HepG2 (cell line): Measurements from ENCODE around the gene CXCR5. TPM values are rescaled to one million over a fixed set of nuclear protein-coding genes. Genes with fewer than 3 reads are reported as not detected.

Experiments
- BRCA1 ChIP-seq: sonication (generic); formaldehyde crosslinking; IDR thresholded peaks from 2 replicates; pipeline ENCODE4 v1.4.0; 2020; ENCODE audit warnings: missing genetic modification reagents
- MAZ ChIP-seq, 2 experiments: sonication (generic) in 1 of 2; formaldehyde crosslinking in 1 of 2; IDR thresholded peaks; 2 replicates each; pipeline versions ENCODE4 v1.5.0 to v1.6.1; 2012 to 2020; ENCODE audit warnings: low read depth in 2 of 2, mild to moderate bottlenecking in 2 of 2, borderline replicate concordance in 1 of 2, improper control_type of control experiment in 1 of 2, low read length in 1 of 2, missing genetic modification reagents in 1 of 2, moderate library complexity in 1 of 2
- RBFOX2 ChIP-seq: fragments of 200-400 bp; formaldehyde crosslinking; IDR thresholded peaks from 2 replicates; pipeline ENCODE4 v1.6.1; 2017; ENCODE audit warnings: low read depth, mild to moderate bottlenecking, low read length
- SNAPC2 ChIP-seq: sonication (generic); formaldehyde crosslinking; IDR thresholded peaks from 2 replicates; pipeline ENCODE4 v1.8.1; 2022; ENCODE audit warnings: mild to moderate bottlenecking, missing genetic modification reagents
- YEATS2 ChIP-seq: sonication (generic); formaldehyde crosslinking; IDR thresholded peaks from 2 replicates; pipeline ENCODE4 v1.4.0; 2020; ENCODE audit warnings: missing genetic modification reagents, borderline replicate concordance
- ZC3H13 ChIP-seq: sonication (generic); formaldehyde crosslinking; IDR thresholded peaks from 2 replicates; pipeline ENCODE4 v1.8.1; 2023; ENCODE audit warnings: mild to moderate bottlenecking, missing genetic modification reagents, moderate library complexity
- polyA plus RNA-seq, 8 experiments: library from polyadenylated mRNA; depleted of rRNA in 3 of 8; stranded (reverse) in 7 of 8; unstranded in 1 of 8; fragments of >200 nt; fragmentation: Illumina TruSeq in 4 of 8; extraction: Trizol in 4 of 8; gene quantifications; 2 replicates each; pipeline versions ENCODE4 v1.2.1 to v1.2.3, GENCODE V29; 2011 to 2016; ENCODE audit warnings: low read depth in 4 of 8, missing spikeins in 1 of 8, mixed read lengths in 1 of 8; ENCODE audit not compliant: insufficient read depth in 1 of 8
- total RNA-seq, 5 experiments: library from RNA; depleted of rRNA; stranded (reverse); fragments of >200 nt; fragmentation: Illumina TruSeq; extraction: Trizol; gene quantifications; 2 replicates each; pipeline ENCODE4 v1.2.3, GENCODE V29; 2016; ENCODE audit warnings: low read depth in 1 of 5
- TF ChIP-seq, protein P1 (sequence below): sonication (generic); formaldehyde crosslinking; IDR thresholded peaks from 2 replicates; pipeline ENCODE4 v1.5.1; 2020; ENCODE audit warnings: mild to moderate bottlenecking, missing genetic modification reagents, moderate library complexity
- TF ChIP-seq, protein P2 (sequence below): IDR thresholded peaks from 2 replicates; pipeline ENCODE4 v1.6.1; 2012; ENCODE audit warnings: inconsistent platforms
- TF ChIP-seq, protein P3 (sequence below): sonication (generic); formaldehyde crosslinking; IDR thresholded peaks from 2 replicates; pipeline ENCODE4 v1.4.0; 2020; ENCODE audit warnings: mild to moderate bottlenecking, missing genetic modification reagents
- TF ChIP-seq, protein P4 (sequence below): sonication (generic); formaldehyde crosslinking; IDR thresholded peaks from 2 replicates; pipeline ENCODE4 v1.8.0; 2022; ENCODE audit warnings: low read depth, missing genetic modification reagents

The CXCR5 gene
- total and polyA plus RNA-seq, 2 of the 13 experiments (the other 11 are each of a cell fraction or from before 2014, with no cell fraction given): not detected

DNA sequence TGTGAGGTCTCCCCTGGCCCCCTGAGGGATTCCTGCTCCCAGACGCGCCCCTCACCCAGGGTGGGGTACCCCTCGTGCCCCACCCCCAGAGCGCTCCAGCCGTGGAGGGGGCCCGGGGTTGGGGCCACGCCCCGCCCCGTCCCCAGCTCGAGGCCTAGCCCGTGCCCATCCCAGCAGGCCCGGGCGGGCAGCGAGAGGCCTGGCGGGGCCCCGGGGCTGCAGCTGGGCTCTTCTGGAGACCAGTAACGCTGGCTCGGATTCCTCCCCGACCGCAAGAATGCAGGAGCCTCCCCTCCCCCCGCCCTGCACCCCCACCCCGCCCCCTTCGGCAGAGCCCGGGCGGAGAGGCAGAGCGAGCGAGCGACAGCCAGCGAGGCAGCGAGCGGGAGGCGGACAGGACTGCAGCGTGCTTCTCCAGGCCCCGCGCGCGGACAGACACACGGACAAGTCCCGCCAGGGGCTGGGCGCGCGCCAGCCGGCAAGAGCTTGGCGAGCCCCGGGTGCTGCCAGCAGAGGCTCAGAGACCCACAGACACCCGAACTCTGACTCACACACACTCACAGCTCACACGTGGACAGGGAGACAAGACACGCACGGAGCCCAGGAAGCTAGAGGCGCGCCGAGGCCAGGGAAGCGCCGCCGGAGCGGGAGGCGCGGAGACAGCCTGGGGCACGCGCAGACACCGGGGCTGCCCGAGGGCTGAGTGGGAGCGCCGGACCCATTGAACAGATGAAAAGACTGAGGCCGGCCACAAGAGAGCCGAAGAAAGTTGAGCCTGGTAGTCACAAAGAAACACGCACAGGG is 26.8 kb downstream of the CXCR5 start (continued):
- TF ChIP-seq, protein P1, sequence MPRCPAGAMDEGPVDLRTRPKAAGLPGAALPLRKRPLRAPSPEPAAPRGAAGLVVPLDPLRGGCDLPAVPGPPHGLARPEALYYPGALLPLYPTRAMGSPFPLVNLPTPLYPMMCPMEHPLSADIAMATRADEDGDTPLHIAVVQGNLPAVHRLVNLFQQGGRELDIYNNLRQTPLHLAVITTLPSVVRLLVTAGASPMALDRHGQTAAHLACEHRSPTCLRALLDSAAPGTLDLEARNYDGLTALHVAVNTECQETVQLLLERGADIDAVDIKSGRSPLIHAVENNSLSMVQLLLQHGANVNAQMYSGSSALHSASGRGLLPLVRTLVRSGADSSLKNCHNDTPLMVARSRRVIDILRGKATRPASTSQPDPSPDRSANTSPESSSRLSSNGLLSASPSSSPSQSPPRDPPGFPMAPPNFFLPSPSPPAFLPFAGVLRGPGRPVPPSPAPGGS (CRISPR knock-in tag): 0 out of 2 replicates have a peak, but pooled peaks have one; percentile 15
- no peak for TF ChIP-seq BRCA1 (CRISPR knock-in tag)
- TF ChIP-seq MAZ (IDR thresholded peaks at IDR 0.05; ENCODE audit: borderline replicate concordance, low read depth, low read length): no peak
- 0 out of 2 replicates have a peak, but pooled peaks have one; percentile 19 for TF ChIP-seq MAZ (CRISPR knock-in tag; IDR thresholded peaks at IDR 0.05; ENCODE audit: low read depth)
- TF ChIP-seq, protein P2, sequence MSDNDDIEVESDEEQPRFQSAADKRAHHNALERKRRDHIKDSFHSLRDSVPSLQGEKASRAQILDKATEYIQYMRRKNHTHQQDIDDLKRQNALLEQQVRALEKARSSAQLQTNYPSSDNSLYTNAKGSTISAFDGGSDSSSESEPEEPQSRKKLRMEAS: no peak
- TF ChIP-seq ZC3H13 (CRISPR knock-in tag): peak; percentile 56; the same call in 1 of the 2 replicates
- TF ChIP-seq YEATS2 (CRISPR knock-in tag): no peak
- no peak for TF ChIP-seq SNAPC2 (CRISPR knock-in tag)
- TF ChIP-seq RBFOX2: peak; percentile 94
- TF ChIP-seq, protein P3, sequence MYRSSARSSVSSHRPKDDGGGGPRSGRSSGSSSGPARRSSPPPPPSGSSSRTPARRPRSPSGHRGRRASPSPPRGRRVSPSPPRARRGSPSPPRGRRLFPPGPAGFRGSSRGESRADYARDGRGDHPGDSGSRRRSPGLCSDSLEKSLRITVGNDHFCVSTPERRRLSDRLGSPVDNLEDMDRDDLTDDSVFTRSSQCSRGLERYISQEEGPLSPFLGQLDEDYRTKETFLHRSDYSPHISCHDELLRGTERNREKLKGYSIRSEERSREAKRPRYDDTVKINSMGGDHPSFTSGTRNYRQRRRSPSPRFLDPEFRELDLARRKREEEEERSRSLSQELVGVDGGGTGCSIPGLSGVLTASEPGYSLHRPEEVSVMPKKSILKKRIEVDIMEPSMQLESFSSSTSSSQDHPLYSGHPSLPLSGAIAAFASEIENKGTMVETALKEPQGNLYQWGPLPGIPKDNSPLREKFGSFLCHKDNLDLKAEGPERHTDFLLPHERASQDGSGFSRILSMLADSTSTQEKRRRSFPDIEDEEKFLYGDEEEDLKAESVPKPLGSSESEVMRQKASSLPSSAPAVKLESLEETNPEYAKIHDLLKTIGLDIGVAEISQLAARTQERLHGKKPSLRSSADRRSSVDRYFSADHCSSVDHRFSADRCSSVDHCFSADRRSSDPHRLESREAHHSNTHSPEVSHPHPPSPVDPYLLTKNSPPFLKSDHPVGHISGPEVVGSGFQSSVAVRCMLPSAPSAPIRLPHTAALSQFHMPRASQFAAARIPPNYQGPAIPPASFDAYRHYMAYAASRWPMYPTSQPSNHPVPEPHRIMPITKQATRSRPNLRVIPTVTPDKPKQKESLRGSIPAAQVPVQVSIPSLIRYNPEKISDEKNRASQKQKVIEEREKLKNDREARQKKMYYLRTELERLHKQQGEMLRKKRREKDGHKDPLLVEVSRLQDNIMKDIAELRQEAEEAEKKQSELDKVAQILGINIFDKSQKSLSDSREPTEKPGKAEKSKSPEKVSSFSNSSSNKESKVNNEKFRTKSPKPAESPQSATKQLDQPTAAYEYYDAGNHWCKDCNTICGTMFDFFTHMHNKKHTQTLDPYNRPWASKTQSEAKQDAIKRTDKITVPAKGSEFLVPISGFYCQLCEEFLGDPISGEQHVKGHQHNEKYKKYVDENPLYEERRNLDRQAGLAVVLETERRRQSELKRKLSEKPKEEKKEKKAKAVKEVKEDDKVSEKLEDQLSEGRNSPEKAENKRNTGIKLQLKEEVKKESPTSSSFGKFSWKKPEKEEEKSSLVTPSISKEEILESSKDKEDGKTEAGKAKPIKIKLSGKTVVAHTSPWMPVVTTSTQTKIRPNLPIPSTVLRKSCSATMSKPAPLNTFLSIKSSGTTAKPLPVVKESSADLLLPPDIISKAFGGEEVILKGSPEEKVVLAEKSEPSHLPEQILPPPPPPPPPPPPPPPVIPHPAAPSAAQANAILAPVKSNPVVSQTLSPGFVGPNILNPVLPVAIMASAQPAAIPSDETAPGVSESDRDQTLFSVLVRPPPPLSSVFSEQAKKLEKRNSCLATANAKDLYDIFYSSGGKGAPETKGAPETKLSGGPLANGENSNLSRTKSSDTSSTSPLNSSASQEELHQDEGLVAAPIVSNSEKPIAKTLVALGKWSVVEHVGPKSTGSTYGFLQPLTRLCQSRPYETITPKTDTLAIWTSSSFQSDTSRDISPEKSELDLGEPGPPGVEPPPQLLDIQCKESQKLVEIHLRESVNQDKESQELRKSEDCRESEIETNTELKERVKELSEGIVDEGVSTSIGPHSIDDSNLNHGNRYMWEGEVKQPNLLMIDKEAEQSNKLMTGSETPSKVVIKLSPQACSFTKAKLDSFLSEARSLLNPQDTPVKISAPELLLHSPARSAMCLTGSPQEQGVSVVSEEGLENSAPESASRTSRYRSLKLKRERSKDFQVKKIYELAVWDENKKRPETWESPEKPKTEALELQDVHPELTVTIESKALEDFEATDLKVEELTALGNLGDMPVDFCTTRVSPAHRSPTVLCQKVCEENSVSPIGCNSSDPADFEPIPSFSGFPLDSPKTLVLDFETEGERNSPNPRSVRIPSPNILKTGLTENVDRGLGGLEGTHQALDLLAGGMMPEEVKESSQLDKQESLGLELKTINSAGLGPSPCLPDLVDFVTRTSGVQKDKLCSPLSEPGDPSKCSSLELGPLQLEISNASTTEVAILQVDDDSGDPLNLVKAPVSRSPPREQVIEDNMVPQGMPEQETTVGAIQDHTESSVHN (CRISPR knock-in tag): no peak
- TF ChIP-seq, protein P4, sequence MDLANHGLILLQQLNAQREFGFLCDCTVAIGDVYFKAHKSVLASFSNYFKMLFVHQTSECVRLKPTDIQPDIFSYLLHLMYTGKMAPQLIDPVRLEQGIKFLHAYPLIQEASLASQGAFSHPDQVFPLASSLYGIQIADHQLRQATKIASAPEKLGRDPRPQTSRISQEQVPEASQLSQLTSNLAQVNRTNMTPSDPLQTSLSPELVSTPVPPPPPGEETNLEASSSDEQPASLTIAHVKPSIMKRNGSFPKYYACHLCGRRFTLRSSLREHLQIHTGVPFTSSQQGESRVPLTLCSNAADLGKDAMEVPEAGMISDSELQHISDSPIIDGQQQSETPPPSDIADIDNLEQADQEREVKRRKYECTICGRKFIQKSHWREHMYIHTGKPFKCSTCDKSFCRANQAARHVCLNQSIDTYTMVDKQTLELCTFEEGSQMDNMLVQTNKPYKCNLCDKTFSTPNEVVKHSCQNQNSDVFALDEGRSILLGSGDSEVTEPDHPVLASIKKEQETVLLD: 0 out of 2 replicates have a peak, but pooled peaks have one; percentile 9
